Fibroblast of lung (primary cell): ENCODE data around the gene ING5.

Source experiments
- CTCF ChIP-seq, 2 donors: IDR thresholded peaks in 1 of 2; conservative IDR thresholded peaks in 1 of 2; 1 replicate in 1 of 2; 2 replicates in 1 of 2; pipeline ENCODE4 v1.5.1; 2011 to 2012; ENCODE audit warnings: low read length in 2 of 2, control low read depth in 1 of 2, inconsistent platforms in 1 of 2, low read depth in 1 of 2, mild to moderate bottlenecking in 1 of 2
- EZH2 ChIP-seq: IDR thresholded peaks from 2 replicates; pipeline ENCODE4 v1.5.1; 2012; ENCODE audit warnings: low read length, control low read depth, mild to moderate bottlenecking; ENCODE audit errors: missing control alignments

GRCh38 chr2:241666627-241667400 is 35.0 kb upstream of the ING5 start:
- TF ChIP-seq CTCF (conservative IDR thresholded peaks at IDR 0.05 in 1 of 2, IDR thresholded peaks at IDR 0.05 in 1 of 2; ENCODE audit: low read depth in 1 of 2, low read length in 2 of 2) (no peak), EZH2 (no peak)
